GM06990 (cell line): Measurements from ENCODE around the gene VIM.

Experiments used
- DNase-seq: peaks from one replicate; pipeline ENCODE4 v3.0.0-alpha.2; 2011; ENCODE audit not compliant: insufficient read length; ENCODE audit errors: extremely low read depth
- H3K27me3 ChIP-seq: replicated peaks from 2 replicates; pipeline ENCODE4 v1.6.0; 2011; ENCODE audit warnings: low read length; ENCODE audit not compliant: control insufficient read depth, insufficient read depth
- H3K36me3 ChIP-seq: 2 replicates; pipeline ENCODE4 v1.5.1; 2011; ENCODE audit warnings: low read length; ENCODE audit not compliant: control insufficient read depth, insufficient read depth
- H3K4me3 ChIP-seq: replicated peaks from 2 replicates; pipeline ENCODE4 v1.5.1; 2011; ENCODE audit warnings: low read depth, mild to moderate bottlenecking, control low read depth, low read length
- TF ChIP-seq, protein P1 (sequence below): IDR thresholded peaks from 2 replicates; pipeline ENCODE4 v1.5.1; 2011; ENCODE audit warnings: low read length, control low read depth, mild to moderate bottlenecking, inconsistent platforms; ENCODE audit not compliant: insufficient read depth, poor library complexity, severe bottlenecking

Gene VIM

DNA sequence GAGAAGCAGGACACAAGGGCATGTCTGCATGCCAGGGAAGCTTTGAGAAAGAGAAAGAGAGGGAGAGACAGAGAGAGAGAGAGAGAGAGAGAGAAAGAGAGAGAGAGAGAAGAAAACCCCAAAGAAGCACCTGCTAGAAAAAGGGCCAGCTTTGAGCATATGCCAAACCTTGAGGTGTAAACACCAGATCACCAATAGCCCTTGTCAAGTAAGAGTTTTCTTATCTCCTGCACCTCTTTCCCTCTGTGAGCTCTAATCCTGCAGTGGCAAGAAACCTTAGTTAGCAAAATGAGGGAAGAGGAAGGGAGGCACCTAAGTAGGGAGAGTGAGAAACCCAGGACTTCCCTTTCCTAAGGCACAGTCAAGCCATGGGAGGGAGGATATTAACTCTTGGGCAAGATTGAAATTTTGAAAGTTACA lies 15.2 kb upstream of the VIM start:
- DNase-seq: no peak
- Histone ChIP-seq H3K4me3 (no peak overlapping the region), H3K36me3 (no peaks in the 10 kb centered on the region), H3K27me3 (no peaks in the 10 kb centered on the region)
- TF ChIP-seq, protein P1, sequence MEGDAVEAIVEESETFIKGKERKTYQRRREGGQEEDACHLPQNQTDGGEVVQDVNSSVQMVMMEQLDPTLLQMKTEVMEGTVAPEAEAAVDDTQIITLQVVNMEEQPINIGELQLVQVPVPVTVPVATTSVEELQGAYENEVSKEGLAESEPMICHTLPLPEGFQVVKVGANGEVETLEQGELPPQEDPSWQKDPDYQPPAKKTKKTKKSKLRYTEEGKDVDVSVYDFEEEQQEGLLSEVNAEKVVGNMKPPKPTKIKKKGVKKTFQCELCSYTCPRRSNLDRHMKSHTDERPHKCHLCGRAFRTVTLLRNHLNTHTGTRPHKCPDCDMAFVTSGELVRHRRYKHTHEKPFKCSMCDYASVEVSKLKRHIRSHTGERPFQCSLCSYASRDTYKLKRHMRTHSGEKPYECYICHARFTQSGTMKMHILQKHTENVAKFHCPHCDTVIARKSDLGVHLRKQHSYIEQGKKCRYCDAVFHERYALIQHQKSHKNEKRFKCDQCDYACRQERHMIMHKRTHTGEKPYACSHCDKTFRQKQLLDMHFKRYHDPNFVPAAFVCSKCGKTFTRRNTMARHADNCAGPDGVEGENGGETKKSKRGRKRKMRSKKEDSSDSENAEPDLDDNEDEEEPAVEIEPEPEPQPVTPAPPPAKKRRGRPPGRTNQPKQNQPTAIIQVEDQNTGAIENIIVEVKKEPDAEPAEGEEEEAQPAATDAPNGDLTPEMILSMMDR: no peak

DNA sequence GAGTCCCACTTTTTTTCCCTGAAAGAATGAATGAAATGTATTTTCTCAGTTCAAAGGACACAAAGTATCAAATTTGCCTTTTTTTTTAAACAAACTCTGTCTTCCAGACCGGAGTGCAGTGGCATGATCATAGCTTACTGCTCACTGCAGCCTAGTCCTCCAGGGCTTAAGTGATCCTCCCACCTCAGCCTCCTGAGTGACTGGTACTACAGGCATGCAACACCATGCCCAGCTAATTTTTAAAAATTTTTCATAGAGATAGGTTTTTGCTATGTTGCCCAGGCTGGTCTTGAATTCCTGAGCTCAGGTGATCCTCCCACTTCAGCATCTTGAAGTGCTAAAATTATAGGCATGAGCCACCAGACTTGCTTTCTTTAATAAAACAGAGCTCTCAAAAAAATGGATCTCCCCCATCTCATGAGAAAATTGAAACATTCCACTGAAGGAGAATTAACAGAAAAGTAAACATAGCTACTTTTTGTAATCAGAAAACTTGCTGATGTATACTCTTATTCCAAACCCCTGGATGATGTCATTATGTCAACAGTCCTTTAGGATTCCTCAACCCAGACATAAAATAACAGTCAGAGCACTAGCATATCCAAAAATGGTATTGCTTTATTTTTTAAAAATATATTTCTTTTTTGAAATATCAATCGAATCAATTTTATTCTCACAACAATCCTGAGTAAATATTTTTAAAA lies 14.2 kb upstream of the VIM start:
- DNase-seq: no peak
- TF ChIP-seq, protein P1: no peak
- no peaks in the 10 kb centered on the region for H3K27me3 ChIP-seq

DNA sequence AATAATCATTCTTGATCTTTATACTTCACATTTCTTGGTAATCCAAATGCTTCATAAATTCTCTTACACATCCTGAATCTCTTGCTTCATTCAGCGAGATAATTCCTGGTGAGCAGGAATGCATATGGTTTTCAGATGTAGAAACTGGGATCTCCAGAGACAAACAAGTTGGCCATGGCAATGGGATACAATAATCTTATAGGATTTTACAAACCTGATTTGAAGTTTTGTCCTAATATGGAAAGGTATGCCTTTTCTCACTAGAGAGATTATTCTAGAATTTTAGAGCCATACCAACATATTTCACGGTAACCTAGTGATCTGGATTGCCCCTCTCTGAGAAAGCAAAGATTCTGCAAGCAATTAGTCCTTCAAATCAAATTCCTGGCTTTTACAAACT lies 13.5 kb upstream of the VIM start:
- no peak overlapping the region for H3K4me3 ChIP-seq
- no peak for DNase-seq
- TF ChIP-seq, protein P1: no peak
- H3K36me3 ChIP-seq: no peaks in the 10 kb centered on the region
- no peaks in the 10 kb centered on the region for H3K27me3 ChIP-seq

More for the DNA sequence above, 14.2 kb upstream of the VIM start:
- Histone ChIP-seq H3K36me3 (no peaks in the 10 kb centered on the region), H3K4me3 (no peak overlapping the region)

DNA sequence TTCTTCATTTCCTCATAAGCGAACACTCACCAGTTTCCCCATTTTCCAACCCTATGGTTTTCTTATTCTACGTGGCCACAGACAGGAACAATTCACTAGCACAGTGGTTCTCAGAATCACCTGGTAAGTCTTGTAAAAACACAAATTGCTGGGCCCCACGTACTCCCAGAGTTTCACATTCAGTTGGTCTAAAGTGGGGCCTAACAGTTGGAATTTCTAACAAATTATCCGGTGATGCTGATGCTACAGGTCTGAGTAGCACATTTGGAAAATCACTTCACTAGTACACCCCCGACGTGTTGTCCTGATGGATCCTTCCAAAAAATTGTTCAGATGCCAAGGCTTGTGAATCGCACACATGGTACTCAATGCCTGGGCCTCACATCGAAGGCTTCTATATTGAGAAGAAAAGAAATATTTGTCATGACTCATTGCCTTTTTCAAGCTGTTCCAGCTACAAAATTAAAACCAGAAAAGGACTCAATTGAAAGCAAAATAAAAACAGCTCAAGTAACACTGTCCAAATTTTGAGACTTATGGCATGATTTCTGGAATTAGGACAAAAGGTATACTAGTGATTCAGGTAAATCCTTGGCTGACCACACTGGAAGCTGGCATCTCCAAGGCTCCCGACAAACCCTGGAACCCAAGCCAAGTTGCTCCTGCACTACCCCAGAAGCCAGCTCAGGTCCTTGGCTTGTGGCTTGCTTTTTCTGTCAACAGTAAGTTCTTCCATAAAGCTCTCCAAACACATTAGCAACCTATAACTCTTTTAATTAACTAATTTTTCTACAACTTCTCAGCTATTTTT lies 12.9 kb upstream of the VIM start:
- no peaks in the 10 kb centered on the region for H3K36me3 ChIP-seq
- H3K4me3 ChIP-seq: no peak overlapping the region
- TF ChIP-seq, protein P1: no peak
- no peaks in the 10 kb centered on the region for H3K27me3 ChIP-seq
- DNase-seq: no peak

DNA sequence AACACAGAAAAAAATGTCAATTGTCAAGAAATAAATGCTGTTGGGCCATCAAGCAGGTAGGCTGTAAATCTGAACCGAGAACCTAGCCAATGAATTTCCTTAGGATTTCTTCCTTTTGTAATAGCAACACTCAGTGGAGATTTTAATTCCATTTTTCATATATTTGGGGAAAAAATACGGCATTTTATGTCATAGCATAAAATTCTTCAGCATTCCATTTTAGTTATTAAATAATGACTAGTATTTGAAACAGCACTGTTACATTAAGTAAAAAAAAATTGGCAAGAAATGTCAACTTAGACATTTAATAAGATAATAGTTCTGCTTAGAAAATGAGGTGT lies 12.3 kb upstream of the VIM start:
- Histone ChIP-seq H3K4me3 (no peak overlapping the region), H3K27me3 (no peaks in the 10 kb centered on the region), H3K36me3 (no peaks in the 10 kb centered on the region)
- TF ChIP-seq, protein P1: no peak
- DNase-seq: no peak
